H54 (cell line): Measurements from ENCODE around the gene CSAD.

Source experiments
- DNase-seq: peaks from one replicate; pipeline ENCODE4 v3.0.0; 2011; ENCODE audit warnings: low spot score, mixed read lengths; ENCODE audit not compliant: insufficient read length
- FAIRE-seq: peaks from 3 replicates; lab custom pipeline; 2011; peaks lifted over from hg19 to GRCh38; lab: Jason Lieb, UNC
- POLR2A ChIP-seq: IDR thresholded peaks from 2 replicates; pipeline ENCODE4 v1.6.1; 2011; ENCODE audit warnings: low read depth, mild to moderate bottlenecking, low read length

The CSAD gene, protein sequence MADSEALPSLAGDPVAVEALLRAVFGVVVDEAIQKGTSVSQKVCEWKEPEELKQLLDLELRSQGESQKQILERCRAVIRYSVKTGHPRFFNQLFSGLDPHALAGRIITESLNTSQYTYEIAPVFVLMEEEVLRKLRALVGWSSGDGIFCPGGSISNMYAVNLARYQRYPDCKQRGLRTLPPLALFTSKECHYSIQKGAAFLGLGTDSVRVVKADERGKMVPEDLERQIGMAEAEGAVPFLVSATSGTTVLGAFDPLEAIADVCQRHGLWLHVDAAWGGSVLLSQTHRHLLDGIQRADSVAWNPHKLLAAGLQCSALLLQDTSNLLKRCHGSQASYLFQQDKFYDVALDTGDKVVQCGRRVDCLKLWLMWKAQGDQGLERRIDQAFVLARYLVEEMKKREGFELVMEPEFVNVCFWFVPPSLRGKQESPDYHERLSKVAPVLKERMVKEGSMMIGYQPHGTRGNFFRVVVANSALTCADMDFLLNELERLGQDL

GRCh38 chr12:53180220-53180930 is at the start of gene CSAD, which contains the start of gene ZNF740:
TSS of gene CSAD (minus strand) at chr12:53180925. CDS start at chr12:53173470, 7,455 bp downstream.
TSS of gene ZNF740 (plus strand) at chr12:53180722. CDS start at chr12:53181984, 1,262 bp downstream.
- peak; percentile 51 for TF ChIP-seq POLR2A
- peak; percentile 65 for FAIRE-seq
- DNase-seq: peak; percentile 98

DNA sequence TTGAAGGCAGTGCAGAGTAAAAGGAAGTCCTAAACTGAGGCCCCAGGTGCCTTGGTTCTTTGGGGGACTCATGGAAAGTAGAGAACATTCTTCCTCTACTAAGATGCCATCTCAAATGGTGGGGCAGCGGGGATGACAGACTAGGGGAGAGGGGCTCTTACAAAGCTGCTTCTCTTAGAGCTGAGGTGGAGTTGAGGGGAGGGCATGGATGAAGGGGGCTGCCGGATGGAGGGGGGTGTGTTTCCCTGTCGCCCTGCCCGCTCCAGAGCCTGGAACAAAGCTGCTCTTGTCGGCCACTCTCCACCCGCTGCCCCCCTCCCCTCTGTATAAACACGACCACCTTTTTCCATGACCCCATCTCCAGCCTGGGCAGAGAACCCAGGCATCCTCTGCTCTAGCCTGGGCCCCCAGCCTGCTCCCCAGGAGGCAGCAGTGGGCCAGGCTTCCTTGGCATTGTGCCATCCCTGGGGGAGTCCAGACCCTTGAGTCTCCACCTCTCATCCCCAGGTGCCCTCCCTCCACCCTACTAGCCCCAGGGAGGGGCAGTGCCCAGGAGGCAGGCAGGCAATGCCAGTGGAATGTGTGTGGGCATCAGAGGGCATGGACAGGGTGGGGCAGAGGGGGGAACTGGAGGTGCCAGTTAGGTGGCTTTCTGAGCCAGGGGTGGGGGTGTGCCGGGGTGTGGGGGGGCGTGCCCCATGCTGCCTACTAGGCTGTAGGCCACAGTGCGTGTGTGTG is 49.6 kb upstream of the CSAD start:
- DNase-seq (no peak), FAIRE-seq (no peak)
- TF ChIP-seq POLR2A: no peak

DNA sequence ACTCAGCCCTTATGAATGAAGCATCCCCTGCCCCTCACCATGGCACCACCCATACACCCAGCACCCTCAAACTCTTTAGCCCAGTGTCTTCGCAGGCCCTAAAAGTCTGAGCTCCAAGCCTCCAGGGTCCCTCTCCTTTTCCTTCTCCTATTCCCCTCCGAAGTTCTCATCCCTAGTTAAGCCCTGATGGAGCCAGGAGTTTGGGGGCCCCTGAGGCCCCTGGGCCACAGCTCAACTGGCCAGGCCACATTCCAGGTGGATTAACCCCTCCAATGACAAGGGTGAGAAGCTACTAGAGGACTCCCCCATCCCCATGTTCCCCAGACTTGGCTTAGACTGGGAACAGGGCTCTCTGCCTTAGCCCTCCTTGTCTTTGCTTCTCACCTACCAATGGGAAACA is 48.7 kb upstream of the CSAD start:
- no peak for DNase-seq
- no peak for TF ChIP-seq POLR2A
- no peak for FAIRE-seq

DNA sequence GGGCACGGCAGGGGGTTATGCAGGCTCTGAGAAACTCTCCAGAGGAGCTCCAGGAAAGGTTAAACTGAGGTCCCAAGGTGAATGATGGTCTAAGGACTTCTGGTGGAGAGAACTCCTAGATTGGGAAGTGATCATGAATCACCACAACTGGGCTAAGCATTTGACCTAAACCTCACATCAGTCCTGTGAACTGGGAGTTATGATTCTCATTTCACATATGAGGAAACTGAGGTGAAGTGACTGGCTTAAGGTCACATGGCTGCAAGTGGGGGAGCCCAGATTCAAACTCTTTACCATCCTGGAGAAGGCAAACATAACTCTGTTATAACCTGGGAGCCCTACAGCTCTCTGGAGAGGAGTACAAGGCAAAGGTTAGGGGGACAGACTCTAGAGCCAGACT is 47.1 kb upstream of the CSAD start:
- DNase-seq (no peak), FAIRE-seq (no peak)
- TF ChIP-seq POLR2A: no peak

GRCh38 chr12:53227341-53227740 is 46.6 kb upstream of the CSAD start:
- no peak for DNase-seq
- no peak for TF ChIP-seq POLR2A
- FAIRE-seq: no peak

GRCh38 chr12:53226815-53227214 is 46.1 kb upstream of the CSAD start:
- FAIRE-seq: no peak
- no peak for DNase-seq
- TF ChIP-seq POLR2A: no peak

GRCh38 chr12:53225635-53226424 is 45.1 kb upstream of the CSAD start:
- FAIRE-seq: no peak
- DNase-seq: no peak

GRCh38 chr12:53224897-53225634 is 44.3 kb upstream of the CSAD start:
- no peak for FAIRE-seq
- no peak for TF ChIP-seq POLR2A

More at GRCh38 chr12:53225635-53226424, 45.1 kb upstream of the CSAD start:
- no peak for TF ChIP-seq POLR2A

DNA sequence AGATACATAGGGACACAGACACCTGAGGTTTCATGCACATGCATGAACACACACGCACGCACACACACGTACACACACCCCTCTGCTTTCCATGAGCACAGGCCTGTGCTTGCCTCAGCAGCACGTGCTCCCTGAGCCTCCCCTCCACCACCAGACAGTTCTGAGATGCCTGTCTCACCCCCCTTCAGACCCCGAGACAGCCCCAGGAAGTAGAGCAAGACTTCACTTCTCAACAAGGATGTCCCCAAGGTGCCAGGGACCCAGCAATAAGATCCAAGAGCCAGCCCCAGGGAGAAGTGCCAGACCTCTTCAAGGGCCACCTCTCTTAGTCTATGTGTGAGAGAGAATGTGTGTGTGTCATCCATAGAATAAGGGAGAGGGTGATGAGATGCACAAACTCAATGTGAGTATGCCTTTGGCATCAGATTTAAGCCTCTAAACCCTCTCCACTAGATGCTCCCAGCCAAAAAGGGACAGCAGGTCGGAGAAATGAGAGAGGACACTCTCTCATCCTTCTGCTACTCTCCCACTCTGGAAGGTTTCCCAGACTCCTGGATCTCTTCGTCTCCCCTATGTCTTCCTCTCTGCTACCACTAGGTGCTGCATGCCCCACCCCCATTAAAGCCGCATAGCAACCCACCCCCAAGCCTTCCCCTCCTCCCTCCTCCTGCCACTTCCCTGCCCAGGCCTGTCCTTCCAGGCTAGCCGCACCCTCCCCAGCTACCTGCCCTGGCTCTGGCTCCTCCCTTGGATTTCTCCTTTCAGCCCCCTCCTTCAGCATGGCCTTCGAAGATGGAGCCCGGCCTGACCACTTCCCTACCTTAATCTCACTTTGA is 43.6 kb upstream of the CSAD start:
- DNase-seq: no peak
- no peak for TF ChIP-seq POLR2A
- no peak for FAIRE-seq

More at GRCh38 chr12:53224897-53225634, 44.3 kb upstream of the CSAD start:
- DNase-seq: no peak

- DNase-seq: no peak
- FAIRE-seq: no peak
- TF ChIP-seq POLR2A: no peak
Measured at GRCh38 chr12:53223389-53224060, 42.8 kb upstream of the CSAD start.

GRCh38 chr12:53222806-53223261 is 42.1 kb upstream of the CSAD start:
- FAIRE-seq: no peak
- no peak for DNase-seq
- no peak for TF ChIP-seq POLR2A
